ENCODE data around the gene BMP15.

BMP15 gene

DNA sequence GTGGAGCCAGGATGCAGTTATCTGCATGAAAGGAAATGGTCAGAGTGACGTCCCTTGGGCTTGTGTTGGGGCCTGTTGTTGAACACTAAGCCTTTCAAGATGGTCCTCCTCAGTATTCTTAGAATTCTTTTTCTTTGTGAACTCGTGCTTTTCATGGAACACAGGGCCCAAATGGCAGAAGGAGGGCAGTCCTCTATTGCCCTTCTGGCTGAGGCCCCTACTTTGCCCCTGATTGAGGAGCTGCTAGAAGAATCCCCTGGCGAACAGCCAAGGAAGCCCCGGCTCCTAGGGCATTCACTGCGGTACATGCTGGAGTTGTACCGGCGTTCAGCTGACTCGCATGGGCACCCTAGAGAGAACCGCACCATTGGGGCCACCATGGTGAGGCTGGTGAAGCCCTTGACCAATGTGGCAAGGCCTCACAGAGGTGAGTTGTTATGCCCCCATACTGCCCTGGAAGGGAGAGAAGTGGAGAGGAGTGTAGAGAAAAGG, at the start of gene BMP15:
BMP15 (plus strand) TSS at position 51 of the 492 bp plus-strand sequence; CDS start at position 100, 49 bp downstream.
- no peak for DNase-seq

GRCh38 chrX:50863471-50863870, 47.1 kb upstream of the BMP15 start:
- no peak for DNase-seq

- no peak for DNase-seq
Measured at GRCh38 chrX:50865311-50865710, 45.2 kb upstream of the BMP15 start.

DNA sequence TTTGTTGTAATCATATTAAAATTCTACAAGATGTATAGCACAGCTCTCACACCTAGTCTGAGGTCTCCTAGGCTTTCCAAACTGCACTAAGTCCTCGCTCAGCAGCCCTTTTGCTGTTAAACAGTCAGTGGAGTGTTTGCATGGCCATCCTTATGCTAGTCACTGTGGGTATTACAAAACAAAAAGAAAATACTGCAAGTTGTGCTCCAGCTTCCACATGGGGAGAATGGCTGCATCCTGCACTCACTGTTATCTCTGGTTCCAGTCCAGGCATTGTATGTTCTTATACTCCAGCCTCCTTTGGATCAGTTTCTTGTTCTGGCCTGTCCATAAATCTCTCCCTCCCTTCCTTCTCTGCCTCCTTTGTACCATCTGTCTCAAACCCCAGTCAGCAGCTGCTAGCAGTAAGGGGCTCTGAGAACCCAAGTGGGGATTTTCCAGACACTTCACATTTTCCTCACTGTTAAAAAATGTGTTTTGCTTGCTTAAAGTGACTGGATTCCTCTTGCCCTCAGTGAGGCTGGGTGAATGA, 38.5 kb upstream of the BMP15 start:
- DNase-seq, result no peak

DNA sequence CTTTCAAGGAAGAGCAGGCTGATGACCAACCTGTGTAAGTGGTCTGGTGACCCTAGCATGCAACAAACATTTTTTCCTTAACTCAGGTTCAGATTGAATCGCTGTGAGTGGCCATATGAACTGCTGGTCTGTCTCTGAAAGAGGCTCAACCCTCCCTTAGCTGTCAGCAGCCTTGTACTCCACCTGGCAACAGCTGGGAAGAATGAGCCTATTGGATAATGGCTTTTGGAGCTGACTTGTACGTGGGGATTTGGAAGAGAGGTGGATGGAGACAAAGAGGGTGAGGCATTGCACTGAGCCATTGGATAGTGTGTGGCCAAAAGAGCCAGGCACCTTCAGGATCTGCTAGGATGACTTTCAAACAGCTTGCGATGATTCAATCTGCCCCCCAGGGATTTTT, 35.7 kb upstream of the BMP15 start:
- no peak for DNase-seq

DNA sequence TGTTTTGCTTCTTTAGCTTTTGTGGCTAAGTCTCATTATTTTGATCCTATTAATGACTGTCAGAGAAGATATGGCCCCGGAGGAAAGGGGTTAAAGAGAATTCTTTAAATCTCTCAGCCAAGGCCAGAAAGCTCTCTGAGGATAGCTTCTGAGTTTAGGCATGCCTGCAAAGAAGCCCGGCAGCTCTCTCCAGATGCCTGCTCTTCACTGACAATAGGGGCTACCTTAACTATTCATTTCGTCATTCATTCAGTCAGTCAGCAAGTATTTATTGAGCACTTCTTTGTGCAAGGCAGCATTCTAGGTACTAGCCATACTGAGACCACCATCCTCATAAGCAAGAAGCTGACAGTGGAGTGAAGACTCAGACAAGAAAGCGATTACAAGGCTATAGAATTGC, 34.0 kb upstream of the BMP15 start:
- DNase-seq, result no peak

- no peak for DNase-seq
Measured at GRCh38 chrX:50877310-50877709, 33.2 kb upstream of the BMP15 start.

- DNase-seq, result no peak
Measured at GRCh38 chrX:50881028-50881427, 29.5 kb upstream of the BMP15 start.

DNA sequence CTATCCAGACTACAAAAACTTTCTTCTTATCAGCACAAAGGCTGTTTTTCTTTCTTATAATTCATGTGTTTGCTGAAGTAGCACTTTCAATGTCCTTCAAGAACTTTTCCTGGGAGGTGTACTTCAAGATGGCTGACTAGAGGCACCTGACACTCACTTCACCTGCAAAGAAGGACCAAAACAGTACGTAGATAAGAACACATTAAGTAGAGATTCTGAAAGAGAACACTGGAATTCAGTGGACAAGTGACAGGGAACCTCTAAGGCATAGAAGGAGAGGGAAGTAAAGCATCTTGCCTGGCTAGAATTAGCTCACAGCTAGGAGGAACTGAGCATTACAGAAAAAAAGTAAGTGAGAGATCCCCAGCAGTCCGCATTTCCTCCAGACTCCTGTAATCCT, 21.7 kb upstream of the BMP15 start:
- no peak for DNase-seq

- no peak for DNase-seq
Measured at GRCh38 chrX:50889582-50889981, 21.0 kb upstream of the BMP15 start.

GRCh38 chrX:50893047-50893446, 17.5 kb upstream of the BMP15 start:
- DNase-seq, result no peak

- no peak for DNase-seq
Measured at GRCh38 chrX:50893466-50893865, 17.1 kb upstream of the BMP15 start.

- DNase-seq, result no peak
Measured at GRCh38 chrX:50905334-50905733, 5.2 kb upstream of the BMP15 start.

- DNase-seq, result no peak
Measured at GRCh38 chrX:50913520-50913919, 3.0 kb downstream of the BMP15 start.

DNA sequence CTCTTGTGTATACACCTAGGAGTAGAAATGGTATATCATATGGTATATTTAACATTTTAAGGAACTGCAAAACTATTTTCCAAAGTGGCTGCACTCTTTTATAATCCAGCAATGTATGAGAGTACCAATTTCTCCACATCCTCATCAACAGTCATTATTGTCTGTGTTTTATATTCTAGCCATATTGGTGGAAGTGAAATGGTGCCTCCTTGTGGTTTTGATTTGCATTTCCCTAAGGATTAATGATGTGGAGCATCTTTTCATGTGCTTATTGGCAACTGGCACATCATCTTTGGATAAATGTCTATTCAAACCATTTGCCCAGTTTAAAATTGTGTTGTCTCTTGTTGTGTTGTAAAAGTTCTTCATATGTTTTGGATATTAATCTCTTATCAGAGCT, 9.6 kb downstream of the BMP15 start:
- DNase-seq, result no peak

DNA sequence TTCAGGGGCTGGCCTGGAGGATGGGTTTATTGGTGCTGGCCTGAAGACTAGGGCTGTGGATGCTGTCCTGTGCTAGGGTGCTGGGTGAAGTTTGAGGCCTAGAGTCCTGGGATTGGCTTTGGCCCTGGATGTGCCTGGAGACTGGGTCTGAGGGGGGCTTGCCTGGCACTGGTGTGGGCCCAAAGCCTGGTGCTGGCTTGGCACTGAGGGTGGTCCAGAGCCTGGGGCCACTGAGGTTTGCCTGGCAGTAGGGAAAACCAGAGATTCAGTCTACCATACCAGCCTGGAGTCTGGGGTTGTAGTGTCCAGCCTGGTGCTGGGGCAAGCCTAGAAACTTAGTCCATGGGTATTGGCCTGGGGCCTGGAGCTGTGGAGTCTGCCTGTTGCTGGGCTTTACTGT, 16.6 kb downstream of the BMP15 start:
- DNase-seq, result no peak

GRCh38 chrX:50941638-50942037, 31.1 kb downstream of the BMP15 start:
- no peak for DNase-seq

DNA sequence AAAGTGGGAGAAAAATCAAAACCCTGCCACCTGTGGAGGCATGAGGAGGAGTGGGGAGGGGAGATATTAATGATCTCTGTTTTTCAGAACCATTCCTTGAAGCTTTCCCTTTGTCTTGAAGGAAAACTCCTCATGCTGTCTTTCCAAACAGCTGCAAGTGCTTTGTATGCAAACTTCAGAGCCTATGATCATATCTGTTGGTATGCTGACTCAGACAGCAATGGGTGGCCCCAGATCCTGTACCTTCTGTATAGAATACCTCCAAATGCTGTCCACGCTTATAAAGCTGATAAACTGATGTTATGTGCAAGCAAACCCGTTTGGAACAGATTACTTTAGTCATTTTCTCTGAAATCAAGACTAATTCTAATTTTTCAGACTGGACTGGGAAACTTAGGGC, 31.9 kb downstream of the BMP15 start:
- DNase-seq, result no peak

- no peak for DNase-seq
Measured at GRCh38 chrX:50952406-50952805, 41.9 kb downstream of the BMP15 start.

GRCh38 chrX:50953832-50954231, 43.3 kb downstream of the BMP15 start:
- DNase-seq, result no peak

DNA sequence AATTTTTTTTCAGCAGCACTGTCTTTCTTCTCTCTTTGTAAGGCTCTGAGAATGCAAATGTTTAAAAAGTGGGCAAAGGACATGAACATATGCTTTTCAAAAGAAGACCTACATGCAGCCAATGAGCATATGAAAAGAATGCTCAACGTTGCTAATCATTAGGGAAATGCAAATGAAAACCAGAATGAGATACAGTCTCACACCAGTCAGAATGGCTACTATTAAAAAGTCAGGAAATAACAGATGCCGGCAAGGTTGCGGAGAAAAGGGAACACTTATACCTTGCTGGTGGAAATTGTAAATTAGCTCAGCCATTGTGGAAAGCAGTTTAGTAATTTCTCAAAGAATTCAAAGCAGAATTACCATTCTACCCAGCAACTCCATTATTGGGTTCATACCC, 51.6 kb downstream of the BMP15 start:
- DNase-seq, result no peak

DNA sequence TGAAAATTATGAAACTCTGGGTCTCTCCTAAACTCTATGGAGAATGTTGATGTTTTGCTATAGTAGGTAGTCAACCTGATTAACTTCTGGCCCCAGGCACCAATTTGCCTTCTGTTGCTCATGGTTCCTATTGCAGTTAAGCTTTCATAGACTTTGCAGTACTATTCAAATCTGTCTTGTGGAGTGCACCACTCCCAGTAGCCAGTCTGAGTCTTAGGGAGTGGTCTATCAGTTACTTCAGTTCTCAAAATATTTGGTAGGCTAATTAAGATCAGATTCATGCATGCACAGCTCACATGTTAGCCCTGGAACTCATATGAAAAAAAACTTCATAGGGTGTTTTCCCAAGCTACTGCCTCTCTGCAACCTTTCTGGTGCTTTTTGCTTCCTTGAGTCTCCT, 53.3 kb downstream of the BMP15 start:
- no peak for DNase-seq
